ENCODE data around the gene SNX2. TPM values are rescaled to one million over a fixed set of nuclear protein-coding genes. Genes with fewer than 3 reads are reported as not detected.

Gene SNX2
- total and polyA plus RNA-seq, 5 donors from 2014 or later, result 65.3 to 124 (median 100) TPM

GRCh38 chr5:122879076-122879475 is 104.2 kb downstream of the SNX2 start:
- Mint-ChIP-seq H3K36me3 (peaks cover 6% of the 10 kb centered on the region), H3K4me1 (peaks cover 5 to 24% (median 6%) of the 10 kb centered on the region in 4 donors), H3K27me3 (no peaks in the 10 kb centered on the region), H3K27ac (no peak overlapping the region), H3K4me3 (no peak overlapping the region), H3K9me3 (peaks cover 0 to 2% (median 0%) of the 10 kb centered on the region in 7 donors)
- ATAC-seq (ENCODE audit: low read depth in 2 of 2) (no peak), DNase-seq (no peak)
- no peaks in the 10 kb centered on the region for H3K4me1 ChIP-seq (ENCODE audit: control insufficient read depth, insufficient read depth, low read length, poor library complexity, severe bottlenecking)
- no peaks in the 10 kb centered on the region for H3K9me3 ChIP-seq (ENCODE audit: control insufficient read depth in 2 of 2, low read length in 2 of 2)
- no peak overlapping the region for H3K27ac ChIP-seq (ENCODE audit: insufficient read depth, low read length, poor library complexity, severe bottlenecking)
- no peaks in the 10 kb centered on the region for H3K36me3 ChIP-seq (ENCODE audit: control insufficient read depth, insufficient read depth, low read length)
- H3K4me3 ChIP-seq (ENCODE audit: low read depth, low read length), result no peak overlapping the region
- no peaks in the 10 kb centered on the region for H3K27me3 ChIP-seq (ENCODE audit: control insufficient read depth, insufficient read depth, low read length)

Other genes starting within 250 kb of the SNX2 start
- gene SNX24, start 70.5 kb downstream of the SNX2 start, total RNA-seq, result 14.2 TPM
- 10 to 100 TPM in 2 of 4 donors, 1 to 10 TPM in 2; 7.8 to 22.0 (median 10.1) TPM for gene SNX24, start 70.5 kb downstream of the SNX2 start, polyA plus RNA-seq